ENCODE results near the gene AP5Z1.
A peak's percentile ranks its signal among the peaks of the same experiment; 100 is the strongest.

AP5Z1 gene

DNA sequence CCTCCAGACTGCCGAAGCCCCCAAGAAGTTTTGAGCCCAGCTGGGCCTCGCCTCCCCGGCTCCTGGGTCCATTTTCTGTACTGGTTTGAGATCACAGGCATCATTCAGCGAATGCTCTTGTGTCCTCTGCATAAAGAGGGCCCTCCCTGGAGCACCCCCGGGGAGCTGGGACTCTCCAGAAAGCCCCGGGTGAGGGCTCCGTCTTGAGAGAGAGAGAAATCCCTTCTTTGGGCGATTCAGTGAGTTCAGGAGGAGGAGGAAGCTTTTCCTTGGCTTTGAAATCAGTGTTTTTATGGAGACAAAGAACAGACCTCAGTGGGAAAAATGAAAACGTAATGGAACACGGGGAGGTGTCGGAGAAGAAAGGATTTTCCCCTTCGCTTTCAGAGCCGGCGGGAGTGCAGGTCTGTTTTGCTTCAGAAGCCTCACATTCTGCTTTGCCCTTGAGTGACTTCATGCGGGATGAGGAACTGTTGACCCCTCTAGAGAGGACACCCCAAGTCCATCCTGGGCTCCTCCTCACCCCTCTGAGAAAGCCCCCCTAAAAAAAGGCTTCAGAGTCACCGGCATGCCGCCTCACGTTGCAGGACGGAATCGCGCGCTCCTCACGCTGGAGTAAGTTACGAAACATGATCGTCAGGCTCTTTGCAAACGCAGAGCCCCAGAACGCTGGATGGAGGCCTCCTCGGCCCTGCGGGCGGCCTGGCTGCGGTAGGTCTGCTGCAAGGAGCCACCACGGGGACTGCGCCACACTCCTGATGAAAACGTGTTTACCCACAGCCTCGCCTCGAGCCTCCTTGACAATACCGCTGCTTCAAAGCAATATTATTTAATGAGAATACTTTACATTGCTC is 8.5 kb upstream of the AP5Z1 start:
- DNase-seq: no peak

DNA sequence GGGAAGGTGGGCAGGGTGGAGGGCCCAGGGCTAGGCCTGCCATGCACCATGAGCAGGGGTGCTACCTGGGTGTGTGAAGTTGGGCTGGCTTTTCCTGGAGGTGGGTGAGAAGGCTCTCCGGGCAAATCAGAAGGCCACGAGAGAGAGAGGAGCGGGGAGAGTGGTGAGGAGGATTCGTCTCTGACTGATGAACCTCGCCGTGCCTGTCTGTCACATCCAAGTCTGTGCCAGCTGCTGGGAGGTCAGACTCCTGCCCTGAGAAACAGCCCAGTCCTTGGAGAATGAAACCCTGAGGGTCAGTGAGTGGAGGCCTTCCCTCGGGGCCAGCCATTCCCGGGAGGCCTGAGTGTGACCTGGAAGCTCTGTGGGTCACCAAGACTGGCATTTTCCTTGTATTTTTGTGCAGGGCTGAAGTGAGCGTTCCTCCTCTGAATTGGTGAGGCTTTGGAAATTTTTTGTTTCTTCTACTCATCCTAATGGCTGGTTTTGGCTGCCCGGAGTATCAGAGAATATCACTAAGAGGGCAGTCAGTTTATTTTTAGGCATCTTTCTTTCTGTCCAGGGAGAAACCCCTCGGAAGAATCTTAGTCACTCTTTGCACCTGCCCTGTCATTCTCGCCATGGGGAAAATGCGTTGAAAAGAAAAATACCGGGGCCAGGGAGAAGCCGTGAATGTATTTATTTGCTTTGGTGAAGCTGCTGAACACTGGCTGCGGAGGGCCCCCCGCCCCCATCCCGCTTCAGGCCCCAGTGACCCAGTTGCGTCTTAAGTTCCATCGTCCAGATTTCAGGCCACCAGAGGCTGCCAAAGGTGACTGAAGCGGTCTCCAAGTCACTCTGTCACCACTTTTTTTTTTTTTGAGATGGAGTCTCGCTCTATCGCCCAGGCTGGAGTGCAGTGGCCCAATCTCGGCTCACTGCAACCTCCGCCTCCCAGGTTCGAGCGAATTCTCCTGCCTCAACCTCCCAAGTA is 6.5 kb upstream of the AP5Z1 start:
- no peak for DNase-seq

DNA sequence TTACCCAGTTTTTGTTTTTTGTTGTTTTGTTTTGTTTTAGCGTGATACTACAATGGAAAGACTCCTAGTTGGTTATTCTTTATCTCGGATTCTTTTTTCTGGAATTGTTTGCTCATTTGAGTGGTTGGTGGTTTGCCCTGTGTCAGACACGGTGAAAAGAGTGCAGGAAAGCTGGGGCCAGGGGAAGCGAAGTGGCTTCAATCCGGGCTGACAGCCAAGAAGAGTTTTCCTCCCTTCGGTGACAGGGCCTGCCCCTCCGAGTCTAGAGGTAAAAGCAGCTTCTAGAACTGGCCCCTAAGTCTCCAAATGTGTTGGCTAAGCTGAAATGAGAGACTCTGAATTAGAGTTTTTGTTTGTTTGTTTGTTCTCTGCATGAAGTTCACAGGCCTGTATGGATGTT is 5.7 kb upstream of the AP5Z1 start:
- no peak for DNase-seq

DNA sequence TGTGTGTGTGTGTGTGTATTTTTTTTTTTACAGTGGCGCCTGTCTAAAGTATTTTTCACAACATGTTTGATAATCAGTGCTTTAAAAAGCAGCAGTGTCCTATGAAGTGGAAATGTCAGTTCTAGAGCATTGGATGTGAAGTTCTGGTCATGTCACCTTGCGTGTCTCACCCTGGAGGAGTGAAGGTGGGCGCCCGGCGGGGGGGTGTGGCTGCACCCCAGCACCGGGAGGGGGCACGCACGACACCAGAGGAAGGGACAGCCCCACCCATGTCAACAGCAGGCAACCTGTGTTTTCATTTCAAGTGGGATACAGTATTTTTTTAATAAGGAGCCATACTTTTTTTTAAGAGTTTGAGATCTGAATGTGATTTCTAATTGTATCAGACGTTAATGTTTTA is 4.5 kb upstream of the AP5Z1 start:
- no peak for DNase-seq

DNA sequence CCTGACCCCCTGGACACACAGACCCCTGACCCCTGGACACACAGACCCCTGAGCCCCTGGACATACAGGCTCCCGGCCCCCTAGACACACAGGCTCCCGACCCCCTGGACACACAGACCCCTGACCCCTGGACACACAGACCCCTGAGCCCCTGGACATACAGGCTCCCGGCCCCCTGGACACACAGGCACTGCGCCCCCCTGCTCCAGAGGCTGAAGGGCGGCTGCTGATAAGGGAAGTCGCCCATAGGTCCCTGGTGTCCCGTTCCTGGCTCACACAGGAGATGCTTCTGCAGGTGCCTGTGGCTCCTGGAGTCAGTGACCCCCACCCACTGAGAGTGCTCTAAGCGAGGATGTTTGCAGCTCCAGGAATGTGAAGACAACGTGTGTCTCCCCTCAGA is 3.7 kb upstream of the AP5Z1 start:
- DNase-seq: no peak

DNA sequence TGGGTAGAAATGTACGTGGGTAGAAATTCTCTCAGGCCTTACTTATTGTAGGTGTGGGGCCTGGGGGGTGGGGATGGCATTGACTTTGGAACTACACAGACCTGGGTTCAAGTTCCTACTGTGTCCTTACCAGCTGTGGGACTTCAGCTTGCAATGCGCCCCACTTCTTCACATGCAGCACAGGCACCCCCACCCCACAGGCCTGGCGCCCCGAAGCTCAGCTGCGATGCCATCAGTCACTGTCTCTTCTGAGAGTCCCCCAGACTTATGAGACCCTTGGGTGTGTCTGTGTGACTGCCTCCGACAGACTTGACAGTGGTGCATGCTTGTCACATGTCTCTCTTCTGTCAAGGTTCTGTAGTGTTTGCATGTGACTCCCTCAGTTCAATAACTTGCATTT is 3.1 kb upstream of the AP5Z1 start:
- no peak for DNase-seq

DNA sequence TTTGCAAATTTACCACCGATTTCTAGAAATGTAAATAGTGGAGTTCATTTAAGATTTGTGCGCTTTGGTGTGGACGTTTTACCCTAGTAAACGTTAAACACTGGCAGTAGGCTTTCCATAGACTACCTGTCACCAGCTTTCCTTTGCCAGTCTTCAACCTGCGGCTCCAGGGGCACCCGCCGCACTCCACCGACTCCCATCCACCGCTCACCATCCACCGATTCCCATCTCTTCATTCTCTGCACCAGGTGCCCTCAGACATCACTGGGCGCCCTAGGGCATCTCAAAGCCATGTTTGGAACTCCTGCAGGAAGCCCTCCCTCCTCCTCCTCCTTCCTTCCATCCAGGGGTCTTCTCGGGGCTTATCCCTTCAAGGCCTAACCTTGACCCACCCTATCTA is 1.4 kb upstream of the AP5Z1 start:
- DNase-seq: no peak

DNA sequence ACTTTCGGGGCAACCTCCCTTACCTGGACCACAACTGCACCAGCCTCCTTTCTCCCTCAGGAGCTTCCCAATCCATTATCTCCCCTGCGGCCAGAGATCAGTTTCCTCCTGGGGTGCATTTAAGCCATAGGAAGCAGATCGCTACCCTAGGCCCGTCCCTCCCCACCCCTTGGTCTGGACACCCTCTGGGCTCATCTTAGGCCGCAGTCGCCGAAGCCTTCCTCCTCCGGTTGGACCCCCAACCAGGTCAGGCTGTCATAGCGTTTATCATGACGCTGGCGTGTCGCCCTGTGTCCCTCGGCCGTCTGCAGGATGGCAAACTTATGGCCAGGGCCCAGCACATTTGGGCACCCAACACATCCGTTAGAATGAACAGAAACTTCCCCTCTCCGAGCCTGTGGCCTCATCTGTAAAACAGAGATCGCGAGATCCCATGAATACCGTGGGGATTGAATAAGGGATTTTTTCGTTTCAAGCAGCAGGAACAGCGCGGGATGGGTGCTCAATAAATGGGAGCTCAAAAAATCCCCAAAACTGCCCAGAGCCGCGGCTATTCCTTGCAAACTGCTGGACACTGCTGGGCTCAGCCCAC is 669 bp upstream of the AP5Z1 start:
- no peak for DNase-seq

DNA sequence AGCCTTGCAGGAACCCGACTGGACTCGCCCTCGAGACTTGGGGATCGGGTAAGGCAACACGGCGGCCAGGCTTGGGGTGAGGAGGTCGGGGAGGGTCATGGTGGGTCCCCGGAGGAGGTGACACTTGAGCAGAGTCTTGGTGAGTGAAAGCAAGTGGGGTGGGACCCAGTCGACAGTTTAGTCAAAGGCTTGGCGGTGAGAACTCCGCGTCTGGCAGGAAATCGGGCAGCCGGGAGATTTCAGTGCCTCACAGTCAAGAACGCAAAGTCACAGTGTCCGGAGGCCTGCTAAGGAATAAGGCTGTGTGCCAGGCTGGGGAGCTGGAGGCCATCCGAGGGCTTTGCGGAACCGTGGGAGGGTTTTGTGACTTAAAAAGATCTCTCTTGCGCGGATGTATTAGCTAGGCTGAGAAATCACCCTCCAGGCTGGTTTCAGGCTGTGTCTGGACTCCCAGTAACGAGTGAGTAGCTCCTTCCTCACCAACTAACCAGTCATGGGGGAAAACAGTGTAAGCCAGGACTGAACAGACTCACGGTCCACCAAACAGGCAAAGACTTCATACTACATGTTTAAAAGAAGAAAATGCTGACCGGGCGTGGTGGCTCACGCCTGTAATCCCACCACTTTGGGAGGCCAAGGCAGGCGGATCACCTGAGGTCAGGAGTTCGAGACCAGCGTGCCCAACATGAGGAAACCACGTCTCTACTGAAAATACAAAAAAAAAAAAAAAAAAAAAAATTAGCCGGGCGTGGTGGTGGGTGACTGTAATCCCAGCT is 613 bp downstream of the AP5Z1 start:
- peak; percentile 31 for DNase-seq

DNA sequence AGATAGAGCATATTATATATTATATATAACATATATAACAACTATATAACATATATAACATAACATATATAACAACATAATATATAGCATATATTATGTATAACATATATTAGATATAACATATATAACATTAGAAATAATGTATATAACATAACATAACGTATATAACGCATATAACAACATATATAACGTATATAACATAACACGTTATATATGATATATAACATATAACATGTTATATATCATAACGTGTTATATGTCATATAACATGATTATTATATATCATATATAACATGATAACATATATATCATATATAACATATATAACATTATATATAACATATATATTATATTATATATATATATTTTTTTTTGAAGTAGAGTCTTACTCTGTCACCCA is 3.7 kb downstream of the AP5Z1 start:
- no peak for DNase-seq

DNA sequence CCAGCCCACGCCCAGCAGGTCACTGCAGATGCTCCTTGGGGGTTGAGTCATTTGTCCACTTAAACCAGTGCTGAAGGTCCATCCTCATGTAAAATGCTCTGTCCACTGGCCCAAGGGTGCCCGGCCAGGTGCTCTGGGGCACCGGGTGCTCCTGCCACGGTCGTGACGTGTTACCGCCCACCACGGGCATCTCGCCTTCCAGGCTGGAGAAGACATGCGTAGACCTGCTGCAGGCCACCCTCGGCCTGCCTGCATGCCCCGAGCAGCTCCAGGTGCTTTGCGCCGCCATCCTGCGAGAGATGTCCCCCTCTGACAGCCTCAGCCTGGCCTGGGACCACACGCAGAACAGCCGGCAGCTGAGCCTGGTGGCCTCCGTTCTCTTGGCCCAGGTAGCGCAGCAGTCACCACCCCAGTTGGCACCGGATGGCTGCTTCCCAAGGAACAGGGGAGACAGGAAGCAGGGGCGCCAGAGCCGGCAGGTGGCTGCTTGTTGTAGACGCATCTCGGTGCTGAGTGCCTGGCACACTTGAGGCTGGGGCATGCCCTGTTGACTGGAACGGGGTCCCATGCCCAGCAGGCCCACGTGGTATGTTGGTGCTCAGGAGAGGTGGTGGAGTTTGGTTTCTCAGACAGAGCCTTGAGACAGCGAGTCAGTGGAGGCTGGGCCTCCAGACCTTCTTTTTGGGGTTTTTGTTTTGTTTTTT is 6.1 kb downstream of the AP5Z1 start:
- no peak for DNase-seq

DNA sequence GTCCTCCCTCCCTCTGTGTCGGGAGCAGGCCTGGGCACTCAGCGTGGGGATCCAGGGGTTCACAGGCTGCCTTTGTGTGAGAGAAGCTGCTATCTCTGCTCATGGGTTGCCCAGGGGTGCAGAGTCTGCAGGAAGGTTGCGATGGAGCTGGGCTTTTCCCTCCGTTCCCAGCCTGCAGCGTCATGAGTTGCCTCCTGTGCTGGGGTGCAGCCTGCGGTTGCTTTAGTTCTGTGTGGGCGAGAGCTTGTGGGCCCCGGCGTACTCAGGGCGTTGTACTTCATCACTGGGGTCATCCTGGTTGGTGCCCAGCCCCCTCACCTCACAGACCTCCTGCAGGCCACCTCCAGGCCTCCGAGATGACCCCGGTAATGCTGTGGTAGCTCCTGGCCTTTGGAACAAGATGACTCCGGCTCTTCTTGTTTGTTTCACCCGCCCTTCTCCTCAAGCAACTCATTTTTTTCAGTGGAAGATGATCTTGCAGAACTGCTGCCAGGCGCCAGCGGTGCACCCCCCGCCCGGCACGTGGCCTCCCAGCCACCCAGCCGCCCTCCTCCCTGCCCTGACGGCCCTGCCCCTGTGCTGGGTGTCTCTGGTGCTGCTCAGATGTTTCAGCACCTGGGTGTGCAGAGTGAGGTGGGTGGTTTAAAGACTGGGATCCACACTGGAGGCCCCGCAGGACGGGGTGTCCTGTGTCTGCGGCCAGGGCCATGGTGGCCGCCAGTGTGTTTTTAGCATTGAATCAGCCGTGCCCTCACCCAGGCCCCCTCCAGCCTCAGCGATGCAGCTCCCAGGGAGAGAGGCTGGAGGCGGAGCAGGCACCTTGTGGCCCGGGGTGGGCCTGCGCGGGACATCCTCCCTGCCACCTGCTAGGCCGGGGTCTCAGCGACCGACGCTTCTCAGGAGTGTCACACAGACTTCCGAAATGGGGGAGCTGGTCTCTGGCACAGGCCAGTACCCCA is 7.2 kb downstream of the AP5Z1 start:
- DNase-seq: no peak

DNA sequence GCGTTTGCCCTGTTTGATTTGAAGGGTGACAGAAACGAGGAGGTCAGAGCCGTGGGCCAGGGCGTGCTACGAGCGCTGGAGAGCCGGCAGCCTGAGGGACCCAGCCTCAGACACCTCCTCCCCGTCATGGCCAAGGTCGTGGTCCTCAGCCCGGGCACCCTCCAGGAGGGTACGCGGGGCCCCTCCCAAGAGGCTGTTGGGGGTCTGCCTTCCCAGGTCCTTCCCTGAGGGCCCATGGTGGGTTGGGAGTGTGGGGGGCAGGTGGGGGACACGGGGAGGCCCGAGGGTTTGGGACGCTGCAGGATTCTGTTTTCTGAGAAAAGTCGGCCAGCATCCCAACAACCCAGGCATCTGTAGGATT is 7.8 kb downstream of the AP5Z1 start:
- no peak for DNase-seq

DNA sequence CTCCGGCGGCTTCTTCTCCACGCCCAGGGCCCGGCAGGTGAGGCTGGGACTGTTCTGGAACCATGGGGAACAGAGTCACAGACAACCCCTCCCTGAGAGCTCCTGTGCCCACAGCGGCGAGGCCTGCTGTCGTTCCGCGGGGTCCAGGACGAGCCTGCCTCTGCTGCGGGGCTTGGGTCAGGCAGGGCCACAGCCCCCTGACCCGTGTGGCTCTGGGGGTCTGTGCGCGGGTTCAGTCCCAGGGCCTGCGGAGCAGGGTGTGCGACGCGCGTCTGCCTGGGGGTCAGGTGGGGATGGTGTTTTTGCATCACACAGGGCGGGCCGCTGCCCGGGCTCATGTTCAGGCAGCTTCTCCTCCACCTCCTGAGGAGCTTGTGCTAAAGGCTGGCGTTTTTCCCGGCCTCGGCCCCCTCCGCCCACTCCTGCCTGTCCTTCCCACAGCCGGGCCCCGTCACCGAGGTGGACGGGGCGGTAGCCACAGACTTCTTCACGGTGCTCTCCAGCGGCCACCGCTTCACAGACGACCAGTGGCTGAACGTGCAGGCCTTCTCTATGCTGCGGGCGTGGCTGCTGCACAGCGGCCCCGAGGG is 8.4 kb downstream of the AP5Z1 start:
- no peak for DNase-seq

DNA sequence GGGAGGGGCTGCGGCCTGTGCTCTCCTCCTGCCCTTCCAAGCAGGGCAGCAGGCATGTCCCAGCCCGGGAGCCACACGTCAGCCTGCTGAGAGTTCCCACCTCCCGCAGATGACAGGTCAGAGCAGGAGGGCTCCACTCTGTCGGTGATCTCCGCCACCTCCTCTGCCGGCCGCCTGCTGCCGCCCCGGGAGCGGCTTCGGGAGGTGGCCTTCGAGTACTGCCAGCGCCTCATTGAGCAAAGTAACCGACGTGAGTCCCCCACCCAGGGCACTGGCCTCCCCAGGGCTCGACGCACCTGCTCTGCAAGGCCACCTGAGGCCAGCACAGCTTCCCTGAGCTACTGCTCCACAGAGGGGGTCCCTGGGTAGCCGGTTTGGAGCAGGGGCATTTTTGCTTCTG is 9.4 kb downstream of the AP5Z1 start:
- no peak for DNase-seq

DNA sequence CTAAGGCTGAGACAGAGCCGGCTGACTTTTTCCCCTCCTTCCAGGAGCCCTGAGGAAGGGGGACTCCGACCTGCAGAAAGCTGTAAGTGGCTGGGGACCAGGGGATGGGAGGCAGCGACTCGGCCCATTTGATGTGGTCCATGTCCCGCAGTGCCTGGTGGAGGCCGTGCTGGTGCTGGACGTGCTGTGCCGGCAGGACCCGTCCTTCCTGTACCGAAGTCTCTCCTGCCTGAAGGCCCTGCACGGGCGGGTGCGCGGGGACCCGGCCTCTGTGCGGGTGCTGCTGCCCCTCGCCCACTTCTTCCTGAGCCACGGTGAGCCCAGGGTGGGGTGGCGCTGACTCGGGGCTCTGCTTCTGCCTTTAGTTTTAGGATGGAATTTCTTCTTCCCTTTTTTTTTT is 9.9 kb downstream of the AP5Z1 start:
- DNase-seq: no peak

DNA sequence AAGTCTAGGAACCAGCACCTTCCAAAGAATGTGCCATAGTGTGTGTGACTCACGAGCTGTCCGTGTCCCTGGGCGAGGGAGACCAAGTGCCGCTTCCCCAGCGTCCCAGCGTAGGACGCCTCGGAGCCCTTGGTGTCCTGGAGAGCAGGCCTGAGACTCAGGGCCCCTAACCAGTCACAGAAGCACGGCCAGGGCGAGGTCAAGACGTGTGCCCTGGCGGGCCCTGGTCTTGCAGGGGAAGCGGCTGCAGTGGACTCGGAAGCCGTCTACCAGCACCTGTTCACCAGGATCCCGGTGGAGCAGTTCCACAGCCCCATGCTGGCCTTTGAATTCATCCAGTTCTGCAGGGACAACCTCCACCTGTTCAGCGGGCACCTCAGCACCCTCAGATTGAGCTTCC is 10.6 kb downstream of the AP5Z1 start:
- DNase-seq: no peak

DNA sequence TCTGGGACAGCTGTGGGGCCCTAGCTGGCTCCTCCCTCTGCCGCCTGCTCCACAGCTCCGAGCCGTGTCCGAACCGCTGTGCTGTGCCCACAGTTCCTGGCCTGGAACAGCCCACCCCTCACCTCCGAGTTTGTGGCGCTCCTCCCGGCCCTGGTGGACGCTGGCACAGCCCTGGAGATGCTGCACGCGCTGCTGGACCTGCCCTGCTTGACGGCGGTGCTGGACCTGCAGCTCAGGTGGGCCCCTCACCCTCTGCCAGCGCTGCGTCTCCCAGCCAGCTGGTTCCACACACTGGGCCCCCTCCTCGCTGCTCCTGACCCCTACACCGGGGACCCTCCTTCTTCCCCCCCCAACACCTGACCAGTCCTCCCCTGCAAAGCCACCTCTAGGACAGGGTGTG is 12.1 kb downstream of the AP5Z1 start:
- no peak for DNase-seq

DNA sequence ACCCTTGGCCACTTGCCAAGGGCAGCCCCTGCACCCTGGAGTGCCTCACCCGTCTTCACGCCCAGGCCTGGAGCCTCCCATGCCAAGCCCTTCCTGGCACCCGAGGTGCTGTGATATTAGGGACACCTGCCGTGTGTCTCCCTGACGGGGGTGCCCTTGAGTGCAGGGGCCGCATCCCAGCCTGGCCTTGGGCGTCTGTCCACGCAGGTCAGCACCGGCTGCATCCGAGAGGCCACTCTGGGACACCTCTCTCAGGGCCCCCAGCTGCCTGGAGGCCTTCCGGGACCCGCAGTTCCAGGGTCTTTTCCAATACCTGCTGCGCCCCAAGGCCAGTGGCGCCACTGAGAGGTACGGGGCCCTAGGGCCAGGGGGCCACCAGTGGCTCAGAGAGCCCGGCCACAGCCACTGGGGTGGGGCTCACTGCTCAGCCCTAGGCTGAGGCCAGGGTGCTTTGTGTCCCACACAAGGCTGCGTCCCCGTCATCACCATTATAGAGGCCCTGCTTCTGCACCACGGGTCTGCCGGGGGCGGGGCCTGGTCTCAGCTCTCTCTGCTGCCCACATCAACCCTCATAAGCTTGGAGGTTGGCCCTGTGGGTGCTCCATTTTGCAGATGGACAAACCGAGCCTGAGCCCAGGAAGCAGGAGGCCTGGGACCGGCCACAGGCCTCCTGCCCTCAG is 12.7 kb downstream of the AP5Z1 start:
- no peak for DNase-seq

DNA sequence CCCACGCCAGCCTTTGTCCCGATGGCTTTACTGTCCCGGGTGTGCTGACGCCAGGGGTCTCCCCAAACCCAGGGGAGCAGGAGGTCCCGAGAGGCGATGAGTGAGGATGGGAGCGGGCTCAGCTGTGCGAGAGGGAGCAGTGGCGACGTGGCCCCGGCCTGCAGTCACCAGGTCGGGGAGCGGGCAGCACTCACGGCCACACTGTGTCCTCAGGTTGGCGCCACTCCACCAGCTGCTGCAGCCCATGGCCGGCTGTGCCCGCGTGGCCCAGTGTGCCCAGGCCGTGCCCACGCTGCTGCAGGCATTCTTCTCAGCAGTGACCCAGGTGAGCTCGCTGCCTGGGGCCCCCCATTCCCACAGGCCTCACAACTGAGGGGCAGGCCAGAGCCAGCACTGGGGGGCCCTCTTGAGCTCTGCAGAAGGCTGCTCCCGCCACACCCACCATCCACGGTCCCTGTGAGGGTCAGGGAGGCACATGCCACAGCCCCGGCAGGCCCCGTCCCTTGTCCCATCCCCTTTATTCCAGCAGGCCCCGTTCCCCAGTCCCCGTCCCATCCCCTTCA is 13.3 kb downstream of the AP5Z1 start:
- no peak for DNase-seq
